G401 (cell line): Measurements from ENCODE around the gene PMEPA1. TPM values are rescaled to one million over a fixed set of nuclear protein-coding genes. Genes with fewer than 3 reads are reported as not detected.

Experiments used
- DNase-seq: peaks from one replicate; pipeline ENCODE4 v3.0.0-alpha.2; 2015; ENCODE audit warnings: low spot score
- in situ Hi-C: cut with HindIII; loops from 2 replicates; pipeline ENCODE4 v1.10.0; 2016; ENCODE audit warnings: low sequenced_read_pairs, mixed read lengths
- total RNA-seq: library from RNA; depleted of rRNA; stranded (reverse); fragments of >200 nt; shearing (Covaris generic); gene quantifications from 2 replicates; pipeline ENCODE4 v1.2.3, GENCODE V29; 2014

PMEPA1 gene
- total RNA-seq, 1 experiment from 2014 or later = 0.58 TPM

DNA sequence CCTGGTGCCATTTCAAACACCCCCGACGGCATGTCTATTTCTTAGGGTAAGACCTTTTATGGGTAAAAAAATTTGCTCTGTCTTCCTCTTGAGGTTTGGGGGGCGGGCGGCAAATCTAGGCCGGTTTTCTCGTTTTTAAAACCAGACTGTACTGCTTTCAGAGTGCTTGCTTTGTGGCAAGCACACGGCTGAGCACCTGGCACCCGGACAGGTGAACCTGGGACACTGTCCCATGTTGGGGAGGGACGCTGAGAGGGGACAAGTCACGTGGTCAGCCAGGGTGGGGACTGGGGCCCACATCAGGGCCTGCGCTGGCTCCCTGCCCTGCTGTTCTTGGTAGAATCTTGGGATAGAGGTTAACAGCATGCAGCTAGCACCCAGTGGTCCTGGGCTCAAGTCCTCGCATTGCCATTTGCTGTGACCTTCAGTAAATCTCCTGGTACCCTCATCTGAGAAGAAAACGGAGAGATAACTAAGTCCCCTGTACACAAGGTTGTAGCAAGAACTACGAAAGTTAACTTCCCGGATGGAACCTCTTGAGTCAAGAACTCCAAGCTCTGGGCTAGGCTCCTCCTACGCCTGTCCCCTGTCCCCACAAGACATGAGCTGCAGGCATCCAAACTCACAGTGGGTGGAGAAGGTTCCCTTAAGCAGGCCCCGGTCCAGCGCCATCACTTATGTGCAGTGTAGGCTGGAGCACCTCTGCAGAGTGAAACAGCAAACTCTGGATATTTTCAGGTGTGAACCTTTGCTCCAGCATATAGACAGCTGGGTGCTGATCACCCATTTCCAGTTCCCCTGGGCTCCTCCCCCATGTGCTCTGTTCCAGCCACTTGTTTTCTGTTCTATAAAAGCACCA lies 41.7 kb downstream of the PMEPA1 start:
- DNase-seq = no peak
- in situ Hi-C loops = no loop called here

DNA sequence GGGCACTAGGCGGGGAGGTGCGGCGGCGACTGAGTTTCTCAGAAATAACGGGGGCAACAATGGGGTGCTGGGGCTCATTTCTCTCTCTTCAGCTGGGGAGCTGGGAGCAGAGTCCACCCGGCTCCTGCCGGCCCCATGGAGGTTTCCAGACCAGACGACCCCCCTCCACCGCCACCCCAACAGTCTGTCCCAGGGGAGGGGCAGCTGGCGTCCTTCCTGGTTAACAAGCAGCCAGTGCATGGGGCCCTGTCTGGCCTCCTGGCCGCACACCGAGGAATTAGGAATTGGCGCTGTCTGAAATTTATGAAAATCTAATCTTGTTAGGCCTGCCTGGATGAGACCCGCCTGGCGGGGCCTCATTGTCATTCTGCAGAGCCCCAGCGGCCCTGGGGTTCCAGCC lies 42.4 kb downstream of the PMEPA1 start:
- in situ Hi-C loops = no loop called here
- DNase-seq = no peak

DNA sequence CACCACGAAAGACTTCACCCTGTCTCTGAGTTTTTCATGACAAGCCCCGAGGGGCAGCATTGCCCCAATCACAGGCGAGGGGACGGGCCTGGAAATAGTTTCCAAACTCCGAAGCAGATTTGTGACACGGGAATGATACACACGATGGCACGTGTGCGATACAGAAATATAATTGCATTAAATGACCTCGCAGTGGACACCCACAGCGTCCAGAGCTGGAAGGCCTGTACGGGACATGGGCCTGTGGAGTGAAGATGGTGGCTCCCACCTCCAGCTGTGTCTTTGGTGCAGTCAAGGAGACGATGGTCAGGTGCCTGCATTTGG lies 43.0 kb downstream of the PMEPA1 start:
- DNase-seq = no peak
- in situ Hi-C loops = no loop called here

DNA sequence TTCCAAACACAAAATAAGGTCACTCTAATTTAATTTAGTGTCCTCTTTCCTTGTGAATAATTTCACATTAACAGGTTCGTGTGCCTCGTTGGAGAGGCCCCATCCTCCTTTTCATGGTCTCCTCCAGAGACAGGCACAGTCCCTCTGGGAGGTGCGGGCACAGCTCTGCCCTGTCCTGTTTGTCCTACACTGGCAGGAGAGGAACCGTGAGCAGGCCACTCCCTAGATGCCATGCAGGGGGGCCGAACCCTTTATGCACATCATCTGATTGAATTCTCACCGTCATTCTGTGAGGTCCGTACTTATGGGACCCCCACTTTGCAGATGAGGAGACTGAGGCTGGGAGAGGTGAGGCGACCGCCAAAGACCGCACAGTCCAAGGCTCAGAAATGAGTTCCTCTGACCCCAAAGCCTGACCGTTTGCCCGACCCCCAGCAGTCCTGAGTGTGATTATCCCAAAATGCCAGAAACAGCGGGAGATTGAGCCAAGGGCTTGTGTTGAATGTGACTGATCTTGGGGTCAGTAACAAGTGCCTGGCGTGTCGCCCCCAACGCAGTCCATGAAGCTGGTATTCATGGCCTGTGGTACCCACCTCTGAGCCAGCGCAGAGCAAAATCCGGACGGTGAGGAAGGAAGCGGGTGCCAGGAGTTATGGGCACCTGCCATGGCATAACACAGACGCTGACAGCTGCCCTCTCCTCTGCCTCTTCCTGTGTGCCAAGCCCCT lies 43.5 kb downstream of the PMEPA1 start:
- in situ Hi-C loops = no loop called here
- no peak for DNase-seq

DNA sequence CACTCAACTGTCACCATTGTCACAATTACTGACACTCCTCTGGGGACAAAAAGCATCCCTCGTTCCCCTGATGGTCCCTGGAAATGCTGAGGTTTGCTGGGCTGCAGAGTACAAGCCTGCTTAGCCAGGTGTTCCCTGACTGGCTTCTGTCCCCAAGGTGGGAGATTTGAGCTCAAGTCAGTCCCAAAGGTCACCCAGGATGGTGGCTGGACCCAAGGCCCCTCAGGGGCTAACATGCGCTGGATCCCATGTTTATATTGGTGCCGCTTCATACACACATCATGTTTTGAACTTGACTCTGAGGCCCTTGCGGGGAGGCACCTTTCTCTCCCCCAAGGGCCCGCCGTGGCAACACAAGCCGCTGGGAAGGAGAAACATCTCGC lies 44.2 kb downstream of the PMEPA1 start:
- in situ Hi-C loops = no loop called here
- no peak for DNase-seq

DNA sequence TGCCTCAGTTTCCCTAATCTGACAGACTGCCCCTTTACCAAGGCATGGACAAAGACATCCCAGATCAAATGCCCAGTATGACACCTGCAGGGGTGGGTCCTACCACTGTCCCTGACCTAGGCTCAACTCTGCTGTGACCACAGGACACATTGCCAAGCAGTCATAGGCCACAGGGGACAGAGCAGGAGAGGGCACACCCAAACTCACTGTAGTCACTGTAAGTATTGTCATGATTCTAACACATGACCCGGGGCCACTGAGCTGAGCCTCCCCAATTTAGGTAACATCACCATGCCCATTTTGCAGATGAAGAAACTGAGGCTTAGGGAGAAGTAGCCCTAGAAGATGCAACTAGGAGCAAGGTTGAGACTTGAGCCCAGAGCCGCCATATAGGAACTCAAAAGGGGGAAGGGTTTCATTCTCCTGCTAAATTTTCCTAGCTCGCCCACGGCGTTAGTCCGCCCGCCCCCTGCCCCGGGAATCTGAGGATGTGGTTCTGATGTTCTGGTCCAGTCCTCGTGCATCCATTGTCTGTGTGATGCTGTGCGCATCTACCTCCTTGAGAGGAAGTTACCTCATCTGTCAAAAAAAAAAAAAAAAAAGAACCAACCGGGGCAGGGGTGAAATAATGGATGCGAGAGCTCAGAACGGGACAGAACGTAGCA lies 44.8 kb downstream of the PMEPA1 start:
- in situ Hi-C loops = no loop called here
- no peak for DNase-seq

DNA sequence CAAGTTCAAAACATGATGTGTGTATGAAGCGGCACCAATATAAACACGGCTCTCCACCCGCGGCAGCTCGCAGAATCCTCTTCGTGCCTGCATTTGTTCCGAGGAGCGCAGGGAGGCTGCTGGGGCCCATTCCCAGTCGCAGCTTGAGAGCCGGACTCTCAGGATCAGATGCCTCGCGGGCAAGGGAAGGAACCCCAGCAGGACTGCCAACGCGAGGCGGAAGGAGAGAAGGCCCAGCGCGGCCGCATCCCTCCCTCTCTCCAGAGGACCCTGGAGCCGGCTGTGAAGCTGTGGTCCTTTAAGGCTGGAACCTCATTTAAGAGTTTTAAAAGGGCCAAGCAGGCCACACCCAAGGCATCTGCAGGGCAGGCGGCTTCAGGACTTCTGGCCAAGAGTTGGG lies 45.3 kb downstream of the PMEPA1 start:
- in situ Hi-C loops = no loop called here
- DNase-seq = no peak

DNA sequence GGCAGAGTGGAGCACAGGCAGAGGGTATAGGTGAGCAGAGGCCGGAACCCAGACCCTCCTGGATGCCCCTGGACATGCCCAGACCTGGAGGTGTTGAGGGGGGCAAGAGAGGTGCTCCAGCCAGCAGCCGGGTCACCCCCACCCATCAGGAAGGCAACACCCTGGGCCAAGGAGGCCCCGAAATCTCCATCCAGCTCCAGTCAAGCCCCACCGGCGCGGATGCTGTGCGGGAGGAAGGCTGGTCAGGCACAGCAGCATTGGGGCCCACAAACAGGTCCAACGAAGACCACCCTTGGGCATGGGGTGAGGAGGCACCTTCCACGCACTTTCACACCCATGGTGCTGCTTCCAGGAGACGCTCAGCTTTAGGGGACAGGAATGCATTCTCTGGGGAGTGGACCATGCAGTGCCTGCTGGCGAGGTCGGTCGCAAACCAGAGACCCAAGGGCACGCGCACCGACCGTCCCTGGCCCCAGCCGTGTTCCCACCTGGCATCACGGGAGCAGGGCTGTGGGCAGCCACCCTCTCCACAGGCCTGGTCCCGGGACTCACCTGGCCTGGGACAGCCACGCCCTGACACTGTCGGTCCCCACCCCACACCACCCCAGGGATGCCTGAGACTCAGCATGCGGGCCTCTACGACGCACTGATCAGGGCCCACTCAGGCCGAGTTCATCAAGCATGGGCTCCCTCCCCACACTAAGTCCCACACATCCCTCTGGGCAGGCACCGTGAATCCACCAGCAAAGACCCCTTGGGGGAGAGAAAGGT lies 45.9 kb downstream of the PMEPA1 start:
- no peak for DNase-seq
- in situ Hi-C loops = no loop called here

DNA sequence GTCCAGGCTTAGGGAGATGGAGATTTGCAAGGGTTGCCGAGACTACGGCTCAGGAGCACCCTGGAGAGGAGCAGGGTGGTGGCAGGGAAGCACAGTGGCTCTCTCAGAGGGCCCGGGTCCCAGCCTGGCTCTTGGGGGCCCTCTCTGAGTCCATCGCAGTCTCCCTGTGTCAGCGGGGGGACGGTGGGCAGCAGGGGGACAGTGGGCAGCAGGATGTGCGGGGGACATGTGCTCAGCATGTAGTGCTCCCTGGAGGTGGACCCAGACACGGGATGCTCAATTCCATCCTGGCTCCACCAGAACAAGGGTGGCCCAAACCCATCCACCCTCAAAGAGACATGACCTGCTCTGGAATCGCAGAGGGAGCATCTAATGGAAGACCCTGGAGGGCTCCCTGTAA lies 46.6 kb downstream of the PMEPA1 start:
- no peak for DNase-seq
- in situ Hi-C loops = no loop called here

DNA sequence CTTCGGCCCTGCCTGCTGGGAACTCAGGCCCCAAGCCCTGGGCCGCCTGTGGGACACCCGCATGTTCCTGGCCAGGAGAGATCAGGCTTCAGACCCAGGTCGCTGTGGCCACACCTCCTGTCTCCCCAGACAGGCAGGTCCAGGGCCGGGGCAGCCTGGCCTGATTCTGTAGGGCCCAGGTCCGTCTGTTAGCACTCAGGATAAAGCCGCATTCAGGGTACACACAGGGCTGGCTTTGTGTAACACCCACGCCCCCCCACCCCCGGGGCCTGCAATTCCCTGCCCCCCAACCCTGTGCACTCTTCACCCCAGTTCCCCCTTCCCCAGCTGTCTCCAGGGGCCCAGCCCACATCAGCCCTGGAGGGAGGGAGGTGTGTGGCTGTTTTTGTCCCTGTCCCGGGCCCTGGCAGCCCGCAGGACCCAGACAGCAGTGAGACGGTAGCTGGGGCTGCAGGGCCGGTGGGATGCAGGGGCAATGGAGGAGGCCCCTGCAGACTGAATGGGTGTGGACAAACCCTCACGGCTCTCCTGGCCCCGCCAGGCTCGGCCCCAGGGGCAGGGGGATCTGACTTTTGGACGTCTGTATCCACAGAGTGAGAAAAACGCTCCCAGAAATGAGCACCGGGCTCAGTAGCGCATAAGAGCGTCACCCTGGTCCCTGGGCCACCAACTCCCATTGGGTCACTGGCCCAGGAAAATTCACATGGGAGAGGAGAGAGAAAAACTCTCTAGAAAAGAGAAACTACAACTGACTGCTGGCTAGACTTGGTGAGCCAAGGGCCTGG lies 47.2 kb downstream of the PMEPA1 start:
- DNase-seq = no peak
- in situ Hi-C loops = no loop called here

DNA sequence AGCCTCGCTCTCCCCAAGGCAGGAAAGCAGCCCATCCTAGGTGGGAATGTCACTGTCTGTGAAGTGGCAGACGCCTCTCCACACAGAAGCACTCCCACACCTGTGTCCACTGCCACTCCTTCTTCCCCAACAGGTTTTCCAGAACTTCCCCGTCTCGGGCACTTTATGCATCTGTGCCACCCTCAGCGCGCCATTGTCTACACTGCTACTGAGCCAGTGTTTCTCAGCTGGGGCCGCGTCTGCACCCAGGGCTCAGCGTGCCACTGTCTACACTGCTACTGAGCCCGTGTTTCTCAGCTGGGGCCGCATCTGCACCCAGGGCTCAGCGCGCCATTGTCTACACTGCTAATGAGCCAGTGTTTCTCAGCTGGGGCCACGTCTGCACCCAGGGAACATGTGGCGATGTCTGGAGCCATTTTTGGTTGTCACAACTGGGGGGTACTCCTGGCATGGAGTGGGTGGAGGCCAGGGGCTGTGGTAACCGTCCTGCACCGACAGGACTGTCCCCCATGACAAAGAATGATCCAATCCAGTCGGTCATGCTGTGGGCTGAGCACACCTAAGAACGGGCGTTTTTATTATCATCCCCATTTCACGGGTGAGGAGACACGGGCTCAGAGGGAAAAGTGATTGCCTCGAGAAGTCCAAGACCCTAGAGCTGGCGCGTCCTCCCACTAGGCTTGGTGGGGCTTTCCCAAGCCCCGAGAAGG lies 47.9 kb downstream of the PMEPA1 start:
- DNase-seq = no peak
- in situ Hi-C loops = no loop called here

DNA sequence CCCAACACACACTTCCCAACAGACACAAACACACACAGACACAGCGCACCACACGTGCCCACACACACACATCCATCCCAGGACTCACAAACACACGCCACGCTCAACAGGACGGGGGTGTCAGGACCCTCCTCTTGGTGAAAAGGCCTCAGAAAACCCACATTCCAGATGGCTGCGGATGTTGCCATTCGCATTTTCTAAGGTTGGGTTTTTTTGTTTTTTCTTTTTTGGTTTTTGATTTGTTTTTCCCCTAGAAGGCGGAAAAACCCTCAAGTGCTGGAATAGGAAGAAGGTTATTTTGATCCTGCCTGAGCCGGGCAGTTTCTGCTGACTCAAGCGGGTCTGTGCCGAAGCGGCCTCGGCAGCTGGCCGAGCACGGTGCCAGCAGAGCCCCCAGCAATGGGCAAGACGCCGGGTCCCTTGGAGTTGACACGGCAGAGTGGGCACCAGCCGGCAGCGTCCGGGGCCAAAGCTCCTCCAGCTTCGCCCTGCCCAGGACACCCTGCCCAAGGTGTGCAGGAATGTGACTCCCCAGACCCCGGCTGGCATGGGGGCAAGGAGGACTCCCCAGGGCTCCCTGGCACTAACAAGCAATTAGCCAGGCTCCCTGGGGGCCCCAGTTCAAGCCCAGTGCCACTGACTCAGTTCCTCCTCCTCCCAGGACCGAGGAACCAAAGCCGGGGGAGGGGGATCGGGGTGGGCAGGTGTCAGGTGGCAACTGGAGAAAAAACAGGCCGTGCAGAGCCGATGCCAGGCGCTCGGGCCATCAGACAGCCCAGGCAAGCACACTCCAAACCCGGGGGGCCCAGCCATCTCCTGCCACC lies 48.7 kb downstream of the PMEPA1 start:
- DNase-seq = no peak
- in situ Hi-C loops = no loop called here

DNA sequence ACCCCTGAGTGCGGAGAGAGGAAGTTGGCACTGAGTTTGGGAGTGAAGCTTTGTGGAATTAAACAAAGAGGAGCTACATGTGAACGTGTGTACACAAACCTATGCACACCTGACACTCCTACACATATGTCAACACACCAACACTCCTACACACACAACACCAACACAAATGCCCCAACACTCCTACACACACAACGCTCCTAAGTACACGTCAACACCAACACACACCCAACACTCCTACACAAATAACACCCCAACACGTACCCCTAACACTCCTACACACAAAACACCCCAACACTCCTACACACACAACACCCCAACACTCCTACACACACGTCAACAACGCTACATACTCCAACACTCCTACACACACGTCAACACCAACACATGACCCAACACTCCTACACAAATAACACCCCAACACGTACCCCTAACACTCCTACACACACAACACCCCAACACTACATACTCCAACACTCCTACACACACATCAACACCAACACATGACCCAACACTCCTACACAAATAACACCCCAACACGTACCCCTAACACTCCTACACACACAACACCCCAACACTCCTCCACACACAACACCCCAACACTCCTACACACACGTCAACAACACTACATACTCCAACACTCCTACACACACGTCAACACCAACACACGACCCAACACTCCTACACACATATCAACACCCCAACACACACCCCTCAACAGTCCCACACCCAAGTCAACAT lies 49.5 kb downstream of the PMEPA1 start:
- no peak for DNase-seq
- in situ Hi-C loops = no loop called here

DNA sequence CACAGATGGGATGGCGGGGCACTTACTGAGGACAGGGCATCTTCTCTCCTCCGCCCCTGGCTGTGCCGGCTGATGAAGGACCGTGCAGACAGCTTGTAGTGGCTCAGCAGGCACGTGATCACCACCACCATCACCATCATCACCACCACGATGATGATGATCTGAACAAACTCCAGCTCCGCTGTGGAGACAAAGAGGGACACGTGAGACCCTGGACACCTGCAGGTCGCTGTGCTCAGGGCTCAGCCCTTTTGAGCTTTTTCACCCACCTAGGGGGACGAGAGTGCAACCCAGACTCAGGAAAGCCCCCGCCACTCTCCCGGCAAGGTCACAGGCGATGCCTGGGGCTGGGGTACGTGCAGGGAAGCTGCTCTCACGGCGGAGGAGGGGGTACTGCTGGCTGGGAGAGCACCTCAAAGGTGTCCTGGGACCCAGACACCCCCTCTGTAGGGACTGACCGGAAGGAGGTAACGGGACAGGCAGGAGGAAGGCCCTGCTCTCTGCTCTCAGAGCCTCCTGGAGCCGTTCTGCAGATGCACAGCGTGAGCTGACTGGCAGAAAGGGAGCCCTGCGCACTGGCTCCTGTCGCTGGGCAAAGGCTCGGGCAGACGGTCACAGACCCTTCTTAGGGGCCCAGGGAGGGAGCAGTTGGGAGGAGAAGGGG lies 50.2 kb downstream of the PMEPA1 start:
- in situ Hi-C loops = no loop called here

DNA sequence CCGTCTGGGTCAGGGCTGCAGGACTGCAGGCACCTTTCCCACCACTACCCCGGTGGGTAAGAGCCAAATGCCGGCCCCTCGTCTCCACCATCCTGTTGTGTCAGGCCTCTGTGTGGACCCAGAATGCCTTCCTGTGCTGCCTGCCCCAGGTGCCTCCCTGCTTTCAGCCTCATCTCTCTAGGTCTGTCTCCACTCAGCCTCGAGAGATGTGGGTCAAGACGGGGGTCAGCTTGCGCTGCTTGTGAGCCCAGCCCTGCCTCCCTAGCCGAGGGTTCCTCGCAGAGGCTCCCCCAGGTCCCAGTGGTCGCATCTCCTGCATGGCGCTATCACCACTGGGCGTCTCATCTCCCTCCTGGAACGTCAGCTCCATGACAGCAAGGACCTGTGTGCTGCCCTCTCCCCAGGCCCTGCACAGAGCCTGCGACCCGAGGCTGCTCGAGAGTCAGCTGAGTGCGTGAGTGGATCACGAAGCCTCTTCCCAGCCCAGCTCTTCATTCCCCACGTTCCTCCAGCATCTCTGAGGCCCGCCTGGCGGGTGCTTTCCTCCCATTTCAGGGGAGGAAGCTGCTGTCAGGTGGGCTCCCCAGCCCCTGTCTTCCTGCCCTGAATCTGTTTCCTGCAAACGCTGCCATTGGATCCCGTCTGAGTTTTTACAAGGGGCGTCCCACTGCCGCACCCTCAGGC lies 50.8 kb downstream of the PMEPA1 start:
- in situ Hi-C loops = no loop called here

More for the DNA sequence above, 50.2 kb downstream of the PMEPA1 start:
- no peak for DNase-seq

DNA sequence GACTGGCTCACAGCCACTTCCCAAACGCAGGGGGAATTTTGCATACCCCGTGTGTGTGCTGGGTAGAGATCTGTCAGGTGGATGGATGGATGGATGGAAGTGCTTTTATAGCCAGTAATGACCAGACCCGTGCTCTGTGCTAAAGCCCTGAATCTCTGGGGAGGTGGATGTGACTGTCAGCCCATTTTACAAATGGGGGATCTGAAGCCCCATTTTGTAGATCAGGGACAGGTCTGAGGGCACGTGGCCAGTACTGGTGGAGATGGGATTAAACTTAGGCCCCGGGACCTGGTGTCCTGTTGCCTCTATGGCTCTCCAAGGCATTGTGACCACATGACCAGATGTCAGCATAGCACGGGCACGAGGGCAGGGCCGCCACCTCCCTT lies 51.4 kb downstream of the PMEPA1 start:
- in situ Hi-C loops = no loop called here
- DNase-seq = no peak

More for the DNA sequence above, 50.8 kb downstream of the PMEPA1 start:
- DNase-seq = no peak
